HG03342 (cell line): ENCODE measurements around the gene MYBPC1.

Experiments
- ATAC-seq: cut with Tn5 transposase; IDR thresholded peaks from one replicate; pipeline ENCODE4 v1.9.1; 2021; ENCODE audit warnings: mild to moderate bottlenecking, moderate library complexity; ENCODE audit not compliant: unreplicated experiment

Gene MYBPC1

DNA sequence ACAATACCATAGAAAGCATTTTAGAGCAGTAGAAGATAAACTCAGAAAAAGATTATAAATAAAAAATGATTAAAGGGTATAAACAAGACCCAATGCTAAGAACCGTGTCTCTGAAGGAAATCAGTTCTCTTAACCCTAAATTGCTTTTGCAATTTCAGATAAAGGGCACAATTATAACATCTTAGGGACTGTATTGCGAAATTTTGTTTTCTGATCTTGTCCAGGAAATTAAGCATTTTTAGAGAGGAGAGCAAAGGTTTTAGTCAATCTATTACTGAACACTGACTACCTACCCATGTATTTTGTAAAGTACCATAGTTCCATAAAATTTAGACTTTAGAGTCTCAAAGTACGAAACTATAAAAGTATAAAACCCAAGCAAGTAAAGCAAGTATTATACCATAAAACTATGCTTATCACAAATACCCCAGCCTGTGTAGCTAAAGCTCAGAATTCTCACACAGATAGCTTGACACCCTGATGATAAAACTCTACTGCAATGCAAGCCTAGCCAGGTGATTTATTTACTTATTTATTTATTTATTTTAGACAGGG is 95.8 kb downstream of the MYBPC1 start:
- no peak for ATAC-seq

- no peak for ATAC-seq
These were observed 96.8 kb downstream of the MYBPC1 start for GRCh38 chr12:101691503-101692096.

GRCh38 chr12:101694297-101694848 is 99.6 kb downstream of the MYBPC1 start:
- ATAC-seq: no peak

DNA sequence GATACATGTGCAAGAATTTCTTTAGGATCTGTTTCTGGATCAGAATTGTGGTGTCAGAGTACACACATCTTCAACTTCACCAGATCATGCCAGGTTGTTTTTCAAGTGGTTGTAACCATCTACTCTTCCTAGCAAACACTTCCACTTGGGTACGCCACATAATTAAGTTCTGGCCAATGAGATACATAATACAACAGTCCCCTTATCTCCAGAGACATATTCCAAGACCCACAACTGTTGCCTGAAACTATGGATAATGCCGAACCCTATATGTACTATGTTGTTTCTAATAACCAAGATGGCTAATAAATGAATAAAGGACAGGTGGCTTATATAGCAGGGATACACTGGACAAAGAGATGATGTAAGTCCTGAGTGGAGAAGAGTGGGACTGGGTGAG is 100.2 kb downstream of the MYBPC1 start:
- ATAC-seq: no peak

- ATAC-seq: no peak
These were observed 100.9 kb downstream of the MYBPC1 start for GRCh38 chr12:101695706-101696105.

GRCh38 chr12:101696251-101697196 is 101.8 kb downstream of the MYBPC1 start:
- peak; percentile 7 for ATAC-seq

DNA sequence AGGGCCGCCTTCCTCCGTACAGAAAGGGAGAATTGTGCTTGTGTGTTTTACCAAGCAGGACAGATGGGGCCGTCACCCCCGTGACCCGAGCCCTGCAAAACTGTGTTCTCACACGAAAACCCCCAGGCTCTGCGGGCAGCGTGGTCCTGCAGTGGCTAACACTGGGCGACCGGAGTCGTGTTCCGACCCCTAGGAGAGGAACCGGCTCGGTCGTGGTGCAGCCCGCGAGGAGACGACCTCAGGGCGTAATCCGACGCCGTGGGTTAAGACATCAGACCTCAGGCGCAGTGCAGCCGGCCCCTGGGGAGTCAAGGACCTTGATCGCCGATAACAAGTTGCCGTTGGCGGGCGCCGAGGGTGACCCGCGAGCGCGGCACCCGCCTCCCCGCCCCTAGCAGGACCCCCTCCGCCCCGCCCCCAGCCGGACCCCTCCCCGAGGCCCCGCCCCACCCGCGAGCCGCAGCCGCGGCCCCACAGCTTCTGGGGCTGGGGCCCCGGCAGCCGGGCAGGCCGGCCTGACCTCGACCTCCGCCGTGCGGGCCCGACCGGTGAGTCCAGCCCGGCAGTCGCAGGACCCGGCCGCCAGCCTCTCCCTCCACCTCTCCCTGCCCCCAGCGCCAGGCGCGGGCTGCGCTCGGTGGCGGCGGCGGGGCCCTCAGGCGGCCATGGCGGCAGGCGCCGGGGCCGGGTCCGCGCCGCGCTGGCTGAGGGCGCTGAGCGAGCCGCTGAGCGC is 102.6 kb downstream of the MYBPC1 start, which contains the start of gene CHPT1:
CHPT1 (plus strand) TSS at position 444 of the 733 bp plus-strand sequence; CDS start at position 666, 222 bp downstream.
- ATAC-seq: peak; percentile 62

DNA sequence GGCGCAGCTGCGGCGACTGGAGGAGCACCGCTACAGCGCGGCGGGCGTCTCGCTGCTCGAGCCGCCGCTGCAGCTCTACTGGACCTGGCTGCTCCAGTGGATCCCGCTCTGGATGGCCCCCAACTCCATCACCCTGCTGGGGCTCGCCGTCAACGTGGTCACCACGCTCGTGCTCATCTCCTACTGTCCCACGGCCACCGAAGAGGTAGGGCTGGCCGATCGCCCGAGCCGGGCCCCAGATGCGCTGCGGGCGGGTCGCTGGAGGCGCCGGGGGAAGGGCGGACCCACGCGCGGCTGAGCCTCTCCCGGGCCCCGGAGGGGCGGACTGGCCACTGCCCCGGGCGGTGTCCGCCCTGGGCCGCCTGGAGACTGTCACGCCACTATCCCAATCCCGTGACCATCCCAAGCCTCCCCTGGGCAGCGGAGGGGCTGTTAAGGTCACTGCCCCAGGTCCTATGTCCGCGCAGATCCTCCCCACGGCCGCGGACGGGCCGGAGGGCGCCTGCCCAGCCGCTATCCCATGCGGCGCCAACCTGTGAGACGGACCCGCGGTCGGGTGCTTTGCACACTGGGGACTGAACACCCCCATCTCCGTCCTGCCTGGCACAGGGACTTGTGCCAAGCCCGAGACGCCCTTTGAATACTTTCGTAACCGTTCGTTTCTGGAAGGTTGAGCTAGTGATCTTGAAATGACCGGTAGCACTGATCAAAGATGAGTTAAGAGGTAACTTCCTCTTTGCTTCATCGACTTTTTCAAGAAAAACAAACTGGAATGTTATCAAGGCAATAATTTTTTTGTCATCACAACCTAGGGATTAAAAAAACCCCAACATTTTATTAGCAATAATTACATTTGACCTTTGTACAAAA is 103.4 kb downstream of the MYBPC1 start:
- peak; percentile 30 for ATAC-seq

DNA sequence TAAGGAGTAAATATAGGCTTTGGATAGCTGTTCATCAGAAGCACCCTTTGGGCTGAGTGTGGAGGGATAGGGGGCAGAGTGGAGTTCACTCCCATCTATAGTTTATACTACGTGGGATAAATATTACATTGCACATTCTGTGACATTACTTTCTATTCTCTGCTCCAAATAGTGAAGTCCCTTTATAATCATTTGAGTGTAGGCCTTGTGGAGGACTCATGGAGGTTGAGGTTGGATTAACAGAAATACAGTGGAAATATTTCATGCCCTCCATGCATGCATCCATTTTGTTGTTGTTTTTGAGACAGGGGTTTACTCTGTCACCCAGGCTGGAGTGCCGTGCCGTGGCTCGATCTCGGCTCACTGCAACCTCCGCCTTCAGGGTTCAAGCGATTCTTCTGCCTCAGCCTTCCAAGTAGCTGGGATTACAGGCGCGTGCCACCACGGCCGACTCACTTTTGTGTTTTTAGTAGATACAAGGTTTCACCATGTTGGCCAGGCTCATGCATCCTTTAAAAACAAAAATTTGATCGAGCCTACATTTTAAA is 104.1 kb downstream of the MYBPC1 start:
- ATAC-seq: no peak

DNA sequence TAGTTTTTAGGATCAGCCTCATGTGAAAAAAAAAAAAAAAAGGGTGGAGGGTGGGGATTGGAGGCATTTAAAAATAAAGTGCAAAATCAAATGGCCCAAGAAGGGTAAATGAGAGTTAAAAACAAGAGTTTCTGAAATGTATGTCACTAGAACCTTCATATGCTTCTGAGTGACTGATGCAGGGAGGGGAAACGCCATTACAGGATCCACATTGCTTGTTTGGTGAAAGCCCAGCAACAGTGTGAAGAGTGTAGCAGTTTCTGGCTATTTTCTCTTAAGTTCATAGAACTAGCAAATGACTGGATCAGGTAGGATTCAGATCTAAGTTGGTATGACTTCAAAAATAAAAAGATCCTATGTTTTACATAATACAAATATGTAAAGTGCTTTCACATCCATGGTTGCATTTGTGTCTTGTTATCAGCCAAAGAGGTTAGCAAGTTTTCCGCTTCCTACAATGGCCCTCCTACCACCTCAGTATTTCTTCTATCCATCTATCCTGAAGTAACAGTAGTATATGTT is 105.6 kb downstream of the MYBPC1 start:
- ATAC-seq: no peak

GRCh38 chr12:101703487-101703886 is 108.7 kb downstream of the MYBPC1 start:
- no peak for ATAC-seq

DNA sequence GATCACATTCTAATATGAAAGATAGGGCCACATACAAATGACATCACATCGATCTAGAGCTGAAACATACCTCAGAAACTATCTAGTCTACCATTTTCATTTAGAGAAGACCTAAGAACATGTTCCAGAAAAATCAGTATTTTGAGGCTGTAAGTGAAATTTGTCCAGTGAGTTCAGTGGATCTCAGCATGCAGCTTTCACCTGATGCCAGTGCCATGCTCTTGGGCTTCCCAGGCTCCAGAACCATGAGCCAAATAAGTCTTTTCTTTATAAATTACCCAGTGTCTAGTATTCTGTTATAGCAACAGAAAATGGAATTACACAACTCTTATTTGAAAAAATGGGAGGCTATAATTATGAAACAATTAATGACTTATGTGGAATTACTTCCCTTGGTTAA is 111.6 kb downstream of the MYBPC1 start:
- no peak for ATAC-seq

GRCh38 chr12:101707131-101707782 is 112.5 kb downstream of the MYBPC1 start:
- no peak for ATAC-seq

- ATAC-seq: no peak
These were observed 115.5 kb downstream of the MYBPC1 start for GRCh38 chr12:101710288-101710687.

DNA sequence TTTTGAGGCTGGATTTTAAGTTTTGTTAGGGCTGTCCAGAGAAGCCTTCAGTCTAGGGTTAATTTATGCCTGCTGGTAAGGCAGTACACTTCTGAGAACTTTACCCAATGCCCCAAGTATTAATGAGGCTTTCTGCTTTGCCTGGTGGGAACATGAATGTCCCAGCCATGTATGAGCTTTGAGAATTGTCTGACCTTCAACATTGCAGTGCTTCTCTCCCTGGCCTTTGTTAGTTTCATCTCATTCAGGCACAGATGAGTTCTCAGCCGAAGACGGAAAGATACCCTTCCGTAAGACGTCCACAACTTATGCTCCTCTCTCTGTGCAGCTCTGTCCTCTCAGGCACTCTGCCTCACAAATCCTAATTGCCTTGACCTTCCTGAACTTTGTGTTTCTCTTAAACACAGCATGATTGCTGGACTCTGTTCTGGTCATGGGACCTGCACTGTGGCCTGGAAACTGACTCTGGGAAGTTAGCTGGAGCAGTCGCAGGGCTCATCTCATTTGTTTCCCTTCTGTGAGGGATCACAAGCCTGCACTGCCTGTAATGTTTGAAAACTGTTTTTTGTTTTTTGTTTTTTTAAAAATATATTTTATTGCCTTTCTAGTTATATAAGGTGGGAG is 118.4 kb downstream of the MYBPC1 start:
- no peak for ATAC-seq

DNA sequence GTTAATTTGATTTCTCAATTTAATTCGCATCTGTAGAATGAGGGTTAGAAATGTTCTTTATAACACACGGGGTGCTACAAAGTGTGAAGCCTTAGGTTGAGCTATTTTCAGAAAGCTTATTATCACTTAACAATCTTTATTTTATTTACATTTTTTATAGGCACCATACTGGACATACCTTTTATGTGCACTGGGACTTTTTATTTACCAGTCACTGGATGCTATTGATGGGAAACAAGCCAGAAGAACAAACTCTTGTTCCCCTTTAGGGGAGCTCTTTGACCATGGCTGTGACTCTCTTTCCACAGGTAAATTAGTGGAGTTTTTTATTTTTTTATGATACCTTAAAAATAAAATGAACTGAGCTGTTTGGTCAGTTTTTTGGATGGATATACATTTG is 119.2 kb downstream of the MYBPC1 start:
- no peak for ATAC-seq

DNA sequence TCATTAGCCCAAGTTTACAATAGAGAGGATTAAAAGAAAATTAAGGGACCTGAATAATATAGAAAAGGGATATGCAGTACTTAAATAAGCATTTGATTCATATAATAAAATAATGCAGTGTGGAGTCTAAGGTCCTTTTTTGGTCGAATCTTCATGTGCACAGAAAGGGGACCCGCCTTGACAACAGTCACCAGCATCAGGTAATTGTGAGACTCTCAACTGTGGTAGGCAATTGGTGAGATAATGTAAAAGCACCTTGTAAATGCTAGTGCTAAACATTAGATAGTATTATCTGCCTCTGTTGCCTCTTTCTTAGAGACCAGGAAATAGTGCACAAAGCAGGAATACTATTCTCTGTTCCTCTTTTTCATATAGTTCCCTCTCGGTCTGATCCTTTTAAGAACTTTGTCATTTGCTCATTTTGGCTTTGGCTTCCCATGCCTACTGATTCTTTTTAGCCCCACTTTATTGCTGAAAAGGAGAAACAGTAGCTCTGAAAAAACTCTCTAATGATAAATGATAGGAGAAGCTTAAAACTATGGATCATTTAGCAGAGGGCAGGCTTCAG is 120.2 kb downstream of the MYBPC1 start:
- ATAC-seq: no peak

DNA sequence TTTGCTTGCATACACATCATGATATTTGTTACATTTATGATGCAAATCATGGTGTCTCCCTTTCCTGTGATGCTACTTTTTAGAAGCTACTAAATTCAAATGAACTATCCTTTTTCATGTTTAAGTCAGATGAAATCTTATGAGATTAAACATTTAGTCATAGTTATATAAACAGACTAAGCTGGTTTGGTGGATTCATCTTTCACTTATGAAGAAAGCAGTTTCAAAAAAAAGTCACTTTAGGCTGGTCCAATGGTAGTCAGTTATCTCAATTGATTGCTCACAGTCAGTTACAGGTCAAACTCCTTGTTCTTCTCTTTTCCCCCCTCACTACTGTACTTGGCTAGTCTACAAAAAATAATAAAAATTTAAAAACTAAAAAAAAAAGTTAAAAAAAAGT is 124.8 kb downstream of the MYBPC1 start:
- ATAC-seq: no peak
